Left lobe of liver (tissue), 2 donors: ENCODE results near the gene MGAT5. TPM values are rescaled to one million over a fixed set of nuclear protein-coding genes. Genes with fewer than 3 reads are reported as not detected.

Experiments used
- ATAC-seq: fragments of 200-7000 bp; cut with Tn5 transposase; one replicate; pipeline ENCODE4 v1.9.1; 2020; ENCODE audit warnings: mild to moderate bottlenecking, moderate library complexity
- DNase-seq: peaks from one replicate; pipeline ENCODE4 v3.0.0-alpha.2; 2020; ENCODE audit warnings: low spot score
- total RNA-seq: library from RNA; stranded (reverse); gene quantifications from one replicate; pipeline ENCODE4 v1.2.1, GENCODE V29; 2021
- donor health status: DM: no; HTN: no; CAD: no; lungs with moderate emphysema.
- donor health status: DM: no; HTN: yes; CAD: no.

MGAT5 gene
- 7.5 TPM for total RNA-seq

- DNase-seq, result no peak
- ATAC-seq, result peak; percentile 74
These were observed at the start of gene MGAT5 for GRCh38 chr2:134253804-134254203. Gene MGAT5 (plus strand): TSS chr2:134254072. CDS start chr2:134254404, 332 bp downstream.

GRCh38 chr2:134205087-134205486 lies 48.8 kb upstream of the MGAT5 start:
- DNase-seq (no peak), ATAC-seq (no peak)

GRCh38 chr2:134206031-134206430 lies 47.8 kb upstream of the MGAT5 start:
- ATAC-seq, result no peak
- DNase-seq, result no peak

- DNase-seq (no peak), ATAC-seq (peak; percentile 19)
These were observed 47.3 kb upstream of the MGAT5 start for GRCh38 chr2:134206573-134206972.

- peak; percentile 50 for DNase-seq
These were observed 46.2 kb upstream of the MGAT5 start for GRCh38 chr2:134207589-134208209.

GRCh38 chr2:134208825-134209224 lies 45.0 kb upstream of the MGAT5 start:
- DNase-seq (no peak), ATAC-seq (peak; percentile 45)

More at GRCh38 chr2:134207589-134208209, 46.2 kb upstream of the MGAT5 start:
- peak; percentile 94 for ATAC-seq

GRCh38 chr2:134212746-134213145 lies 41.1 kb upstream of the MGAT5 start:
- ATAC-seq, result no peak
- DNase-seq, result no peak

- DNase-seq, result no peak
- no peak for ATAC-seq
These were observed 37.6 kb upstream of the MGAT5 start for GRCh38 chr2:134216152-134216829.

GRCh38 chr2:134217351-134217750 lies 36.5 kb upstream of the MGAT5 start:
- ATAC-seq, result no peak
- DNase-seq, result no peak

- no peak for ATAC-seq
- DNase-seq, result no peak
These were observed 35.9 kb upstream of the MGAT5 start for GRCh38 chr2:134217924-134218323.

- no peak for ATAC-seq
These were observed 35.5 kb upstream of the MGAT5 start for GRCh38 chr2:134218414-134218813.

GRCh38 chr2:134218930-134219658 lies 34.8 kb upstream of the MGAT5 start:
- ATAC-seq (peak; percentile 33), DNase-seq (no peak)

More at GRCh38 chr2:134218414-134218813, 35.5 kb upstream of the MGAT5 start:
- DNase-seq, result no peak

- DNase-seq (no peak), ATAC-seq (peak; percentile 40)
These were observed 33.4 kb upstream of the MGAT5 start for GRCh38 chr2:134220344-134220974.

- DNase-seq (no peak), ATAC-seq (no peak)
These were observed 29.9 kb upstream of the MGAT5 start for GRCh38 chr2:134224005-134224404.

- ATAC-seq, result no peak
These were observed 28.7 kb upstream of the MGAT5 start for GRCh38 chr2:134225173-134225572.

GRCh38 chr2:134225841-134226240 lies 28.0 kb upstream of the MGAT5 start:
- no peak for ATAC-seq
- DNase-seq, result no peak

More at GRCh38 chr2:134225173-134225572, 28.7 kb upstream of the MGAT5 start:
- DNase-seq, result no peak

GRCh38 chr2:134226601-134227000 lies 27.3 kb upstream of the MGAT5 start:
- ATAC-seq (no peak), DNase-seq (no peak)

GRCh38 chr2:134227666-134228065 lies 26.2 kb upstream of the MGAT5 start:
- ATAC-seq (no peak), DNase-seq (no peak)

- ATAC-seq (peak; percentile 54), DNase-seq (no peak)
These were observed 25.4 kb upstream of the MGAT5 start for GRCh38 chr2:134228493-134228903.

- no peak for ATAC-seq
- DNase-seq, result no peak
These were observed 24.3 kb upstream of the MGAT5 start for GRCh38 chr2:134229540-134229939.

- ATAC-seq, result no peak
- no peak for DNase-seq
These were observed 23.0 kb upstream of the MGAT5 start for GRCh38 chr2:134230885-134231284.
